NCI-H1436 (cell line): ENCODE measurements around the gene HNRNPR.
"Not testable (repeated sequence)": the region's sequence is repeated elsewhere in the genome, so short reads cannot be mapped to it uniquely, and the experiment has no call there.

Source experiments
- DNase-seq: peaks from one replicate; lab custom pipeline; 2025; lab: John Stamatoyannopoulos, UW

HNRNPR gene

DNA sequence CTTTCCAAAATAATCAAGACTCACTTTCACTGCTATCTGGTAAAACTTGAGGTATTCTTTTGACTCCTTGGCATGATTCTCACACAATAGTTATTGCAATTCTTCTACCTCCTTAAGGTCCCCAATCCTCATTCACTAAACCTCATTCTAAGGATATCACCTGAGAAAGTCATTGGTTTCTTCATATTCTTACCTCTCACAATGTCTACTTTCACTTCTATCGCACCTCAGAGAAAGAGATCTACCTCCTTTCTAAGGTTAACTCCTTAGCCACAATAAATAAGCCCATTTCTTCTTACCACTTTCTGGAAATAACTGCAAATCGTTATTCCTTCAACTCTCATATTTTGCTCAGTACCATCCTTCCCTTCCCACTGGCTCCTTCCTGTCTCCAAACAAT is 18.7 kb downstream of the HNRNPR start:
- no peak for DNase-seq

GRCh38 chr1:23322770-23323169 is 21.3 kb downstream of the HNRNPR start:
- DNase-seq = no peak

DNA sequence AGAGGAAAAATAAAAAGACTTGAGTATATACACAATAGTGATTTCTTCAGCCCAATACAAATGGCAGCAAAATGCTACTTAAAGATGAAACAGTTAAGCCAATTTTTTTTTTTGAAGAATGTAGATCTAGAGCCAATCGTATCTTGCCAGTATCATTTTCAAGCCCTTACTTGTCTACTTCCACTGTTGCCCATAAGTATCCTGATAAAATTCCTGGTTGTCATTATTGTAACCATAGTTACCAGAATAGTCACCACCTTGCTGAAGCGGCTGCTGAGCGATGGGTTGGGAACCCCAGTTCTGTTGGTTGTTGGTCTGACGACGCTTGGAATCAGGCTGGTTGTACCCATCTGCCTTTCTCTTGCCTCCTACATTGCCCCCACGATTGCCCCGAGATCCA is 33.8 kb downstream of the HNRNPR start:
- DNase-seq = not testable (repeated sequence)

GRCh38 chr1:23304140-23304620 is 39.9 kb downstream of the HNRNPR start:
- no peak for DNase-seq

DNA sequence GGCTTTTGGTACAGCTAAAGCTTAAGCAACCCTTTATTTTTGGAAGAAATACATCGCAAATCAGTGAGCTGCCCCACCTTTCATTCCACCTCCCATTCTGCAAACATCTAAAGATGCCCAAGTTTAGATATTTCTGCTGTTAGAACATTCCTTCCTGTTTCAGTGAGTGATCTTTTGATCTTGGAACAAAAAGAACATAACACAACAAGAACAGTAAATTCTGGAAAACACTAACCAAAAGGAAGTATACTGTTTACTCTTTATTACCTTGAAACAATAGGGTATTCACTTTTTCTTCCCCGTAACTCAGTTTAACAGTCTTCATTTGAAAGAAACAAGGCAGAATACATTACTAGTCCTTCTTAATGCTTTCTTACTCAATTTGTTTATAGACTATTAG is 40.6 kb downstream of the HNRNPR start:
- DNase-seq = no peak

GRCh38 chr1:23296931-23297330 is 47.2 kb downstream of the HNRNPR start:
- no peak for DNase-seq

- no peak for DNase-seq
Observed at GRCh38 chr1:23291706-23292105, 52.4 kb downstream of the HNRNPR start.

DNA sequence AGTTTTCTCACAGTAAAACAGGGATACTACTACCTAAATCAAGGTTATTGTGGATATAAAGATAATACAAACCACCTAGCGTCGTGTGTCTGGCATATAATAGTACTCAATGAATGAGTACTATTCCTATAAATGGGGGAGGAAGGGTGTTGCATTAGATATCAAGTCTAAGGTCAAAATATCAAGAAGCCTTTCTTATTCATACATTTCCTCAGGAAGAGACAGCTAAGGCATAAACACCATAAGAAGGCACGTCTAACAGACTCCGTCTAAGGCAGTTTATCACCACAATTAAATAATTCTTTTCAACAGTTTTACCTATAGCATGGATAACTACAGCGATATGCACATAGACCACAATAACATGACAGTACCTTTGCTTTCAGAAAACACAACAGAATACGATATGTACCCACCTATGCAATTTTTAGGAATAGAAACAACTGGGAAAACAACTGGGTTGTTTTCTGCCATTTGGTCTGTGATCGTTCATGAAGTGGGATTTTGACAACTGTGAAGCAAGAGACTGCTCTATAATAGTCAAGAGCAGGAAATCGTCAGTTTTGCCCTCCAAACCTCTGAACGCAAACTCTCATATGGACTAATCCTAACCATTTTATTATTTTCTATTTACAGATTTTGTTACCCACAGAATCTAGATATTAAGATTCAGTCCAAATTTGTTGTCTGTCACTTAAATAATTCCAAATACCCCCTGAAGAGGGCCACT is 53.1 kb downstream of the HNRNPR start:
- DNase-seq = no peak

DNA sequence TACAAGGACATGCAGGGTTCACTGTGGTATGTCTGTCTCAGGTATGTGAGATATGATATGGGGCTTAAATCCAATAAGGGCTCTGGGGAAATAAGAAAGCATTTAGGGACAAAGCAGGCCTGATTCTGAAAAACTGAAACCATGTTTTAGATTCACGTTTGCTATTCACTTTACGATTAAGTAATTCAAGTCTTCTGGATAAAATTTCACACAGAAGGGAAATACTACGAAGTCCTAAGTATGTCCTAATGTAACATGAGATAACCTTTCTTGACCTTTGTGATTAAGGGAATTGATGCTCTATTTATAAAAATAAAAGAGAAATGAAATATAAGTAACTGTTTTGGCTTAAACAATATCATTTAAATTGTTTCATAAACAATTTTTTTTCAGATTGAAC is 55.4 kb downstream of the HNRNPR start:
- no peak for DNase-seq

GRCh38 chr1:23288201-23288600 is 55.9 kb downstream of the HNRNPR start:
- DNase-seq = no peak

DNA sequence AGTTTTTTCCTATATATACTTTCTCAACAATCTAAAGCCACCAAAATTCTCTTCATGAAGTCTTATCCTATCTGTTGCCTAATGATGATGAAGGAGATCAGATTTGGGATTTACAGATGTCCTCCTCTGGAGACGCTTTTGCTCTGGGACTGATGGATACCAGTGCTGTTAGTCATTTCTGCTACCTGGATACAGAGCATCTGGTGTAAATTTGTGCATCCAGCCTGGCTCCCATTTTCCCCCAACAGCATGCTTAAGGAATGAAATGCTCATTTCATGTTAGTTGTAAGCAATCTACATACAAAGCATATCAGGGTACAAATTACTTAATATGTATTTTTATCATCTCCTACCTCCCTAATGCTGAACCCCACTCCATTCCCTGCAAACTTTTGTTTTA is 57.7 kb downstream of the HNRNPR start:
- no peak for DNase-seq

DNA sequence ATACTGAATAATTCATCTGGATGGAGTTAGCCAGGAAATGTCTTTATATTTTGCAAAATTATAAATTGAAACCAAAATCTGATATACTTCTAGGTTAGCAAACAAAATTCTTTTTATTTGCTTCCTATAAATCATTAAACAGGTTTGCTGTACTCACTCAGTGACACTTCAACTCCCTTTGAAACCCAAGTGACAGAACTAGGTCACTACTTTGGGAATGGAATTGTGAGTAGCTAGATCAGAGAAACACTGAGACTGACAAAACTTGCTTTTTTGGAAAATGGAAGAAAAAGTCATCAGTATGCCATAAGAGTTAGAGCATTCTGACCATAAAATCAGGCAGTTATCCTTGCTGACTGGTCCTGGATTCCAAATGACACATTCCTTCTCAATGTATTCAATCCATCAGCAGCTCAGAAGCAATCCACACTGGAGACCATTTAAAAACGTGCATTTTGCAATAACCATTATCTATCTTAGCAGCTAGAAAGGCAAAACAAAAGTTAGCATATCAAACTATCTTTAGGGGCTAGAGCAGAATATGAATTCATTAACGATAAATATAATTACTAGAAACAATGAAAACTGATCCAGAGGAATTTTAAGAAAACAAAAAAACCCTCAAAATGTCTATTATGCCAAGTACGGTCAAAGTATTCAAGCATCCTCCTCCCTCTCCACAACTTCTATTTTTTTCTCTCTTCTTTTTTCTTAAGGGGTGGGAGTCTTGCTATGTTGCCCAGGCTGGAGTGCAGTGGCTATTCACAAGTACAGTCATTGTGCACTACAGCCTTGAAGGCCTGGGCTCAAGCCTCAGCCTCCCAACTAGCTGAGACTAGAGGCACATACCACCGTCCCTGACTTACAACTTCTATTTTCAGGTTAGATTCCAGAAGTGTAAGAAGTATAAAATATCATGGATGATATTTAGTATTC is 60.1 kb downstream of the HNRNPR start:
- DNase-seq = no peak

DNA sequence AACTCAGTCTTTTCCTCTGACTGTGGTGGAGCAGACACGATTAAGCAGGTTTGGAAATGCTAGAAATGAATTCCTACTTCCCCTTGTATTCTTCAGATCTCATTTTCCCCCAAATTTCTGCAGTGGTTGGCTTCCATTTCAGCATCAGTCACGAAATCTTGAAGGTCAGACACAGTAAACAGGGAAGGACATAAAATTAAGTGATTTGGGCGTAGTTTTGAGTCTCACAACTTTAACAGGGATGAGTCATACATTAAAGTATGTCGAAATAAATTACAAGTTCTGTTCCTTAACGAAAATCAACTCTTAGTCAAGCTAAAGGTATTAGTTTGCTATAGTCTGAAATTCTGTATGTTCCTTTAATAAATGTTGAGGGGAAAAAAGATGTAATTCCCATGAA is 61.1 kb downstream of the HNRNPR start:
- no peak for DNase-seq

GRCh38 chr1:23278717-23279116 is 65.4 kb downstream of the HNRNPR start:
- peak; percentile 12 for DNase-seq

DNA sequence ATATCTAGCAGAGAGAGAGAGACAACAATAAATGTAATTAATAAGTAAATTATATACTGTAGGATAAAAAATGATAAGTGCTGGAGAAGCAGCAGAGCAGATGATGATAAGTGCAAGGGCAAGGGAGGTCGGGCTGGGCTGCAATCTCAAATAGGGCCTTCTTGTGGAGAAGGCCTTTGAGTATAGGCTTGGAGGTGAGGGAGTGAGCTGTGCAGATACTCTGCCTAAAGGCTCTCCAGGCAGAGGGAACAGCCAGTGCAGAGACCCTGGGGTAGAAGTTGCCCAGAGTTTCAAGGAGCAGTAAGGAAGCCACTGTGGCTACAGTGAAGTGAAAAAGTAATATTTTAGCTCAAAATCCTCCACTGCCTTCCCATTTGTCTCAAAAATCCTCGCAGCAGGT is 67.6 kb downstream of the HNRNPR start:
- DNase-seq = no peak

DNA sequence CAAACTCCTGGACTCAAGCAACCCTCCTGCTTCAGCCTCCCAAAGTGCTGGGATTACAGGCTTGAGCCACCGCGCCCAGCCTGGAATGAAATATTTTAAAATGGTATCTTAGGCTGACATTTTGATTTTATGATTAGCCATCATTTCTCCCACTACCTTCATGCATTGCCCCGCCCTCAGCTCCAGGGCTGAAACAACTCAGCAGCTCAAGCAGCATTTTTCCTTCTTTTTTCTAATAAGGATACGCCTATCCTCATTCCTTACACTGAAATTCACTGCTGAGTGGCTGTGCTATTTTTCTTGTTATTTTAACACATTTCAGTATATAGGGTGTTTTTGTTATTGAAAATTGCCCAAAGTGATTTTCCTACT is 70.0 kb downstream of the HNRNPR start:
- no peak for DNase-seq

- no peak for DNase-seq
Observed at GRCh38 chr1:23273450-23274133, 70.5 kb downstream of the HNRNPR start.

DNA sequence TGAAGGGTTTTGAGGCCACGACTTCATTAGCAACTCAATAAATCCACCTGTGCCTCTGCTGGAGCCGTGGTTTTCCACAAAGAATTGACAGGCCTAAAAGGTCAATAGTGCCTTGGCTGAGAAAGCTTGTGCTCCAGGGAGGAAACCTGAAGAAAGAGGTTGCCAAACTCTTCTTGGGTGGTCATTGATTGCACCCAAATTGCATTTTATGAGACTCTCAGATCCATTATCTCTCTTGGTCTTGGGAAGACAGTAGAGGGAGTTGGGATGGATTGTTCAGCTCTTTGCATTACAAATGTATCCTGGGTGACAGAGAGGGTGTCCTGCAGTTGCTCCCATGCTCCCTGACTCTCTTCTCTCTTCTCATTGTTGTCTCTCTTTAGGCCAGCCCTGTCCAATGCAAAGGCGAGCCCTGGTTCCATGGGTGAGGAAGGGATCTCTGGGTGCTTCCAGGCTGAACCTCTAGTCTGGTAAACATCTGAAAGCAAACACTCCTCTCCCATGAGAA is 80.7 kb downstream of the HNRNPR start:
- no peak for DNase-seq

- DNase-seq = not testable (repeated sequence)
Observed at GRCh38 chr1:23258082-23258481, 86.0 kb downstream of the HNRNPR start.

DNA sequence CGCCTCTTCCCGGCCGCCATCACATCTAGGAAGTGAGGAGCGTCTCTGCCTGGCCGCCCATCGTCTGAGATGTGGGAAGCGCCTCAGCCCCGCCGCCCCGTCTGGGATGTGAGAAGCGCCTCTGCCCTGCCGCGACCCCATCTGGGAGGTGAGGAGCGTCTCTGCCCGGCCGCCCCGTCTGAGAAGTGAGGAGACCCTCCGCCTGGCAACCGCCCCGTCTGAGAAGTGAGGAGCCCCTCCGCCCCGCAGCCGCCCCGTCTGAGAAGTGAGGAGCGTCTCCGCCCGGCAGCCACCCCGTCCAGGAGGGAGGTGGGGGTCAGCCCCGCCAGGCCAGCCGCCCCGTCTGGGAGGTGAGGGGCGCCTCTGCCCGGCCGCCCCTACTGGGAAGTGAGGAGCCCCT is 86.7 kb downstream of the HNRNPR start:
- not testable (repeated sequence) for DNase-seq
